ENCODE measurements around the gene FAM20B.
"Not testable (repeated sequence)": the region's sequence is repeated elsewhere in the genome, so short reads cannot be mapped to it uniquely, and the experiment has no call there.

The FAM20B gene

DNA sequence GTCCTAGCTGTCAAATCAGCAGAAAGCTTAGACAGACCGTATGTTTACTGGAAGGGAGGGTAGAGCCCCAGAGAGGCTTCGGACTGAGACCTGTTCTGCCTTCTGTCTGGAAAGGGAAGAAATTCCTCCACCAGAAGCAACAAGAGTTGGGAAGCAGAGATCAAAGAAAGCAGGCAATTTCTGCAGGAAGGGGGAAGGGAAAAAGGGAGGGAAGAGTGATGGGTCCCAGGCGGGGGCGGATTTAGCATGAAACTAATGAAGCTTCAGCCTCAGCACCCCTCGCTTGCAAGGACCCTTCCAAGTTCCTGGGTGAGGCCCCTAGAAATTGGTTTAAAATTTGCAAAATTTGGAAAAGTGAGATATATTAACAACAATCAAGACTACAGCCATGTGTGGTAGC lies 26.6 kb upstream of the FAM20B start:
- TF ChIP-seq, protein P1, sequence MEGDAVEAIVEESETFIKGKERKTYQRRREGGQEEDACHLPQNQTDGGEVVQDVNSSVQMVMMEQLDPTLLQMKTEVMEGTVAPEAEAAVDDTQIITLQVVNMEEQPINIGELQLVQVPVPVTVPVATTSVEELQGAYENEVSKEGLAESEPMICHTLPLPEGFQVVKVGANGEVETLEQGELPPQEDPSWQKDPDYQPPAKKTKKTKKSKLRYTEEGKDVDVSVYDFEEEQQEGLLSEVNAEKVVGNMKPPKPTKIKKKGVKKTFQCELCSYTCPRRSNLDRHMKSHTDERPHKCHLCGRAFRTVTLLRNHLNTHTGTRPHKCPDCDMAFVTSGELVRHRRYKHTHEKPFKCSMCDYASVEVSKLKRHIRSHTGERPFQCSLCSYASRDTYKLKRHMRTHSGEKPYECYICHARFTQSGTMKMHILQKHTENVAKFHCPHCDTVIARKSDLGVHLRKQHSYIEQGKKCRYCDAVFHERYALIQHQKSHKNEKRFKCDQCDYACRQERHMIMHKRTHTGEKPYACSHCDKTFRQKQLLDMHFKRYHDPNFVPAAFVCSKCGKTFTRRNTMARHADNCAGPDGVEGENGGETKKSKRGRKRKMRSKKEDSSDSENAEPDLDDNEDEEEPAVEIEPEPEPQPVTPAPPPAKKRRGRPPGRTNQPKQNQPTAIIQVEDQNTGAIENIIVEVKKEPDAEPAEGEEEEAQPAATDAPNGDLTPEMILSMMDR (IDR thresholded peaks at IDR 0.05; ENCODE audit: control insufficient read depth, insufficient read depth, low read depth, low read length, missing control alignments), result no peak
- H3K4me3 ChIP-seq (ENCODE audit: control insufficient read depth, low read depth, low read length), result no peak overlapping the region
- DNase-seq (ENCODE audit: low read depth), result no peak

DNA sequence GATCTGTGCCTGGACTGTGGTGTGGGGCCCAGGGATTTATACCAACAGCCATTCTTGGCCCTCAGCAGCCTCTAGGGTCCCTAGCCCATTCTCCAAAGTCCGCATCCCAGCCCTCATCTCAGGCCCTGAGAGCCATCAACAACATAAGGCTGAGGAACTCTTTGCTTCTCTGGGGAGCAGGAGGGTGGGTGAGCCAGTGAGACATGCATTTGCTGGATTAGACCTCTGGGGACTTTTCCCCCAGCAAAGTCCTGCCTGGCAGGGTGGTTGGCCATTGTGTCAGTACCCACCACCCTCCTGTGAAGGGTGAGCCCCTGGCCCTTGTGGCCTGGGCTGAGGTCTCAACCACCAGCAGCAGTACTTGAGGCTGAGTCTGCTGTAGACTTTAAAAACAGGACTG lies 24.2 kb upstream of the FAM20B start:
- TF ChIP-seq, protein P1 (IDR thresholded peaks at IDR 0.05; ENCODE audit: control insufficient read depth, insufficient read depth, low read depth, low read length, missing control alignments), result no peak
- DNase-seq (ENCODE audit: low read depth), result no peak
- no peak overlapping the region for H3K4me3 ChIP-seq (ENCODE audit: control insufficient read depth, low read depth, low read length)

DNA sequence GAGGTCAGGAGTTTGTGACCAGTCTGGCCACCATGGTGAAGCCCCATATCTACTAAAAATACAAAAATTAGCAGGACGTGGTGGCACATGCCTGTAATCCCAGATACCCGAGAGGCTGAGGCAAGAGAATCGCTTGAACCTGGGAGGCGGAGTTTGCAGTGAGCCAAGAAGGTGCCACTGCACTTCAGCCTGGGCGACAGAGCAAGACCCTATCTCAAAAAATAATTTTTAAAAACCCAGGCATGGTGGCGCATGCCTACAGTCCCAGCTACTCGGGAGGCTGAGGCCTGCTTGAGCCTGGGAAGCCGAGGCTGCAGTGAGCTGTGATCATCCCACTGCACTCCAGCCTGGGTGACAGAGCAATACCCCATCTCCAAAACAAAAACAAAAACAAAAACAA lies 23.6 kb upstream of the FAM20B start:
- DNase-seq (ENCODE audit: low read depth); H3K4me3 ChIP-seq (ENCODE audit: control insufficient read depth, low read depth, low read length): not testable (repeated sequence)

DNA sequence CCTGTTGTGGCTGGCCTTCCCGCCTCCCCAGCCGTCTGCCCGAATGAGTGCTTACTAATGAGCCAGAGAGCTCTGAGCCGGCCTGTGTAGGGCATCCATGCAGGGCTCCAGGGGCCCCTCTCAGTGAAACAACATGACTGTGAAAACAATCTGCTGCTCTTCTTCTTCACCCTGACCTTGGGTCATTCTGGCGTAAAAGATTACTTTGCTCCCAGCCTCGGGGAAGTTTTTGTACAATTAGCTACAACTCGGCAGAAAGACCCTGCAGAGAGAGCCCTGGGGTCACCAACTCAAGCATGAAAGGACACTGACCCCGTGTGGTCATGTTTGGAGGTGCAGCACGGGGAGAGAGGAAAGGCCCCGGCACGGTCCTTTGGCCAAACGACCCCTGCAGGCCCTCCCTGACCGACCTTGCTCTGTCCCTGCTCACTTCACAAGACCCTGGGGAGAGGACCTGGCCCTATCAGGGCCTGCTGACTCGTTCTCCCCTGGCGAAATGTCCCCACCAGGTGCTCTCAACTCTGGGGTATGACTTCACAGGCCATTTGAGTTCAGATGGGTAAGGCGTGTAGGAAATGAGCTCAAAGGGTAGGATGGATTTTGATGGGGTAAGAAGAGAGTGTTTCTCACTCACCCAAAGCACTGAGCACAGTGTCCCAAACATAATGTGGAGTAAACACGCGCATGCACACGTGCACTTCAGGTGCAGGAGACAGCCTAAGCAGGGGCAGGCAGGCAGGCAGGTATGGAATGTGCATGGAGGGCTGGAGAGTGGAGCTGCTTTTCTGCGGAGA lies 22.9 kb upstream of the FAM20B start:
- TF ChIP-seq, protein P1 (IDR thresholded peaks at IDR 0.05; ENCODE audit: control insufficient read depth, insufficient read depth, low read depth, low read length, missing control alignments), result peak; percentile 97
- no peak for DNase-seq (ENCODE audit: low read depth)
- H3K4me3 ChIP-seq (ENCODE audit: control insufficient read depth, low read depth, low read length), result no peak overlapping the region

DNA sequence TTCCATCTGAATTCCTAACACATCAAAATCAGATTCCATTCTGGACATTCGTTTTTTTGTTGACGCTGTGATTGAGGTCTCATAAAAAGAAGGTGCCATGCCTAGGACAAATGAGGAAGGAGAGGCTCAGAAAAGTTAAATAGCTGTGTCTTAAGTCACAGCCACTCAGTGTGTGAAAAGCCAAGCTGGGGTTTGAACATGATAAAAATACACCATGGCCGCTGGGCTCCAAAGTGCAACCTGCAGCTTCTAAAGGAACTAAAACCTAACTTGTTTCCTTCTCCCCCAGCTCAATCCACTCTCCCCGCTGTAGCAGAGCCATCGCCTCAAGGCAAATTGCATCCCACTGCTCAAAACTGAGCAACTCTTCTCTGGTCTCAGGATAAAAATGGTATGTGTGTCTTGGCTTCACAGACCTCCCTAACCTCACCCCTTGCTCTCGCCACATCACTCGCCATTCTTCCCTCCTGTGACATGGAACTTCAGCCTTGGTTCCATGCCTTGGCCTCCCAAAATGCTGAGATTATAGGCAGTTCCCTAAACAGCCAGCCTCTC lies 22.1 kb upstream of the FAM20B start:
- no peak overlapping the region for H3K4me3 ChIP-seq (ENCODE audit: control insufficient read depth, low read depth, low read length)
- TF ChIP-seq, protein P1 (IDR thresholded peaks at IDR 0.05; ENCODE audit: control insufficient read depth, insufficient read depth, low read depth, low read length, missing control alignments), result no peak
- no peak for DNase-seq (ENCODE audit: low read depth)

DNA sequence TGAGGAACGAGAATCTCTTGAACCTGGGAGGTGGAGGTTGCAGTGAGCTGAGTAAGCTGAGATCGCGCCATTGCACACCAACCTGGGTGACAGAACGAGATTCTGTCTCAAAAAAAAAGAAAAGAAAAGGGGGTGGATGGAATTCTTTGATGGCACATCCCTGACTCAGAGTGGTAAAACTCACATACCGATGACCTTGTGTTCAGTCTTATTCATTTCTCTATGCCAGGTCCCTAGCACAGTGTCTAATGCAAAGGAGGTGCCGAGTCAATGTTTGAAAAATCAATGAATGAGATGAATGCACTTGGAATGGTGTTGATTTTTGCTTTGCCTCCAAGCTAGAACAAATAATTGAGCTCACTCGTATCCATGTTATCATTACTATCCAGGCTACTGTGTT lies 18.5 kb upstream of the FAM20B start:
- no peak for DNase-seq (ENCODE audit: low read depth)
- TF ChIP-seq, protein P1 (IDR thresholded peaks at IDR 0.05; ENCODE audit: control insufficient read depth, insufficient read depth, low read depth, low read length, missing control alignments), result no peak
- no peak overlapping the region for H3K4me3 ChIP-seq (ENCODE audit: control insufficient read depth, low read depth, low read length)

DNA sequence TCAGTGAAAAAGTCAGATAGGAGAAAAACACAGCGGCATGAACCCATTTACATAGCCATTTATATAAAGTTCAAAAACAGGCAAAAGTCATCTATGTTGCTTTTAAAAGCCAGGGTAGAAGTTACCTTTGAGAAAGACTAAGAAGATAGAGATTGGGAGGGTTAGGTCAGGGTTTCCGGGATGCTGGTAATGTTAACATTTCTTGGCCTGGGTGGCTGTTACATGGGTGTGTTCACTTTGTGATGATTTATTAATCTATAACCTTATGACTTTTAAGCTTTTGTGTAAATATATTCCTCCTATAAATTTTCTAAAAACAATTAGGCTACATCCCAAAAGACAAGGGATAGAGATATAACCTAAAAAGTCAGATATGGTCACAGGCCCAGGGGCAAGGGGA lies 15.0 kb upstream of the FAM20B start:
- TF ChIP-seq, protein P1 (IDR thresholded peaks at IDR 0.05; ENCODE audit: control insufficient read depth, insufficient read depth, low read depth, low read length, missing control alignments), result no peak
- no peak overlapping the region for H3K4me3 ChIP-seq (ENCODE audit: control insufficient read depth, low read depth, low read length)

More for the DNA sequence above, 15.0 kb upstream of the FAM20B start:
- no peak for DNase-seq (ENCODE audit: low read depth)

Measured in AG09309 (cell line).